ENCODE measurements around the gene CRYBG3.
"Not testable (repeated sequence)": the region's sequence is repeated elsewhere in the genome, so short reads cannot be mapped to it uniquely, and the experiment has no call there.

Gene CRYBG3

DNA sequence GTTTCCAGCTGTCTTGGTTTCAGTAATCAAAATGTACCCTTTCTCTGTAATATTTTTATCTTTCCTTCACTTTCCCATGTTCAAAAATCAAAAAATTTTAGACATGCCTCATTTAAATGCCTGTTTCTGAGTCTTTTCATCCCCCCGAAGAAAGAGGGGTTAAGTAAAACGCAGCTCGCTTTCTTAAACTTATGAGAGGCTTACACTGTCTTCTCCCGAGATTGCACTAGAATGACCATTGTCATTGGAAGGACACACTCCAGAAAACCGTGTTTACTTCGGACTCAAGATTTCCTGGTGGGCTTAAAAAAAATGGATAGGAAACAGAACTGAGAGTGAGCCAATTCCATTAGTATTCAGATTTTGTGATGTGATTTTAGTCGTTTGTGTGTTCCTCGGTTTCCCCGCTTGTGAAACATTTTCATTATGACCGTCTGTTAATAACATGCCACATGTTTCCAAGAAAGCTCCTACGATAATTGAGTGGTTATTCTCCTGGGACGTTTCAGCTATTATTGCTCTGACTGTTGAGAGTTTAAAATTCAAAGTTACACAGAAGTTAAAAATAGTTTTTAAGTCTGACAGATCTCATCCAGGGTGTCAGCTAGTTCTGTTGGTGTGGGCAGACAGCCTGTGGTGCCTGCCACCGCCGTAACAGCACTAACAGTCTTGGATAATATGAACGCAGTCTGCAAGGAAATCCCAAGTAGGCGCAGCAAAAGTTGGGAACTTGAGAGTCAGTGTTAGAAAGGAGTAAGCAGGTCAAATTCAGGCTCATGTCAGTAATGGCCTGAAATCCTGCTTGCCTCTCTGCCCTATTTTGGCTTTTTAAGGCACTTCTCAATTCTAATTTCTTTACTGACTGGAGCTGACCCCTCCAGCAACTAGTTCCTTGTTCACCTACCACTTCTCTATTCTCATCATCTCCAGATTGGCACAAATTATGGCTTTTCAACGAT, 1.5 kb downstream of the CRYBG3 start:
- H3K27ac Mint-ChIP-seq: peak overlapping the region; percentile 83
- ATAC-seq (replicated peaks): no peak
- no peak for DNase-seq
- H3K4me3 Mint-ChIP-seq: peak overlapping the region; percentile 90 to 98
- H3K9me3 Mint-ChIP-seq: no peaks in the 10 kb centered on the region
- peaks cover 11 to 24% of the 10 kb centered on the region in 2 donors for H3K4me1 Mint-ChIP-seq
- H3K27me3 Mint-ChIP-seq: peaks cover 2 to 26% of the 10 kb centered on the region in 2 donors
- H3K36me3 Mint-ChIP-seq: no peaks in the 10 kb centered on the region

GRCh38 chr3:97825101-97825500, 3.3 kb downstream of the CRYBG3 start:
- H3K4me3 Mint-ChIP-seq: no peak overlapping the region
- H3K27ac Mint-ChIP-seq: no peak overlapping the region
- H3K4me1 Mint-ChIP-seq: peaks cover 11 to 24% of the 10 kb centered on the region in 2 donors
- no peak for DNase-seq
- H3K9me3 Mint-ChIP-seq: no peaks in the 10 kb centered on the region
- no peaks in the 10 kb centered on the region for H3K36me3 Mint-ChIP-seq
- peaks cover 0 to 26% of the 10 kb centered on the region in 2 donors for H3K27me3 Mint-ChIP-seq
- no peak for ATAC-seq (replicated peaks)

DNA sequence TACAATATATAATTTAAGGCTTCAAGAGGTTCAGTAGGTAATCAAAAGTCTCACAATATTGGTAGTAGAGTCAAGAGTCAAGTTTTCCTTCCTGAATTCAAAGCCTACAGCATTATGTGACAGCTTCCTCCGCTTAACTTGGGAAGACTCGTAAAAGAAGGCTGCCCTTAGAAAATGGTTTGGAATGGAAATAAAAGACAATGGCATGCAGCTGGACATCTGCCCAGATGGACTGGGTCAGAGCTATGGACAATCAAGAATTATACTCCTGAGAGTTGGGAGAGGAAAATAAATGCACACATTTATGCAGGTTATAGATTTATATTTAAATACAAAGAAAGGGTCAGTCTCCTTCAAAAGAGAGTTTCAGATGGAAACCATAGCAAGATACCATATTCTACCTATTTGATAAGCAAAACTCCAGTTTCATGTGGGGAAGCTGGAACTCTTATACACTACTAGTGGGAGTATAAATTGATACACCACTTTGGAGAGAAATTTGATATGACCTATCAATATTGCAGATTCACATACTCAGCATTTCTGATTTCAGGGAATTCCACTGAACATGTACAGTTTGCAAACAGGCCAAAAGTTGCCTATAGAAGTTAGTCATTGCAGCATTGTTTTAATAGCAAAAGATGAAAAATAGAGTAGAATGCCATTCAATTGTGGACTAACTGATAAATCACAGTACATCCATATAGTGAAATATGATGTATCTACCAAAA, 6.1 kb downstream of the CRYBG3 start:
- H3K27me3 Mint-ChIP-seq: peaks cover 0 to 15% of the 10 kb centered on the region in 2 donors
- H3K27ac Mint-ChIP-seq: no peak overlapping the region
- H3K36me3 Mint-ChIP-seq: peaks cover 0 to 6% of the 10 kb centered on the region in 2 donors
- H3K9me3 Mint-ChIP-seq: peaks cover 3 to 4% of the 10 kb centered on the region in 2 donors
- peaks cover 4 to 11% of the 10 kb centered on the region in 2 donors for H3K4me1 Mint-ChIP-seq
- ATAC-seq (replicated peaks) (no peak), DNase-seq (no peak)
- no peak overlapping the region for H3K4me3 Mint-ChIP-seq

DNA sequence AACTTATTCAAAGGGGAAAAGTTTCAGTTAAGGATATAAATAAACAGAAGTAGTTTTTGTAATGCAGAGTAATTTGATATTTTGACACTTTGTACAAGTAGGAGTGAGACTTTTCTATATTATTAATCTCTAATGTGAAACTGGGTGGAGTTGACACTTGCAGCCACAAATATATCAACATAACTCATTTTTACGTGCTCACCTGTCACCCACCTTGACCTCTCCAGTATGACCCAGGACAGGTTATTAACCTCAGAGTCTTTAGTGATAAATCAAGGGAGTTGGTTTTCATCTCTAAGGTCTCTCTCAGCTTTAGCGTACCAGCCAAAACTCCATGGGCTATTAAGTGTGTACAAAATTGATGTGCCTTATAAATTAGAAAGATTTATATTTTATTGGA, 7.4 kb downstream of the CRYBG3 start:
- H3K9me3 Mint-ChIP-seq: peaks cover 4% of the 10 kb centered on the region in 2 donors
- ATAC-seq (replicated peaks): no peak

GRCh38 chr3:97830638-97831037, 8.8 kb downstream of the CRYBG3 start:
- Mint-ChIP-seq H3K27ac (no peak overlapping the region), H3K9me3 (peaks cover 4% of the 10 kb centered on the region in 2 donors), H3K4me3 (no peak overlapping the region), H3K36me3 (peaks cover 0 to 6% of the 10 kb centered on the region in 2 donors), H3K4me1 (no peaks in the 10 kb centered on the region), H3K27me3 (peaks cover 0 to under 1% of the 10 kb centered on the region in 2 donors)
- DNase-seq (no peak), ATAC-seq (replicated peaks) (no peak)

More for the DNA sequence above, 7.4 kb downstream of the CRYBG3 start:
- peaks cover 0 to 10% of the 10 kb centered on the region in 2 donors for H3K27me3 Mint-ChIP-seq
- DNase-seq: no peak
- no peaks in the 10 kb centered on the region for H3K4me1 Mint-ChIP-seq
- H3K4me3 Mint-ChIP-seq: no peak overlapping the region
- no peak overlapping the region for H3K27ac Mint-ChIP-seq
- peaks cover 0 to 6% of the 10 kb centered on the region in 2 donors for H3K36me3 Mint-ChIP-seq

DNA sequence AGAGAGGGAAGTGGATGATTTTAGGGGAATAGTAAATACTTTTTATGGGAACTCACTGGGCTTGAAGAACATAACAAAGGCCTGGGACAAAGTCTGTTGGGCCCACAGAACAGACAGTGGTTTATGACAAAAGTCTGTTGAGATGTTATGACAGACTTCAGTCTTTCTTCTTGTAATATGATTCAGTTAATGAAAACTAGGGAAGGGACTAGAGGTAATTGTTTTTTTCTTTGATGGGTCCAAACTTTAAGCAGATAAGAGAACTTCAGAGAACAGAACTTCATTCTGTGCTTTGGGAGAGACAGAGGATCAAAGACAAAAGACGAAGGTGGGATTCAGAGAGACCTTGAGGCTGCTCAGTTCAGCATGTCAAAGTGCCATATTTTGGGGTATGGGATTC, 9.3 kb downstream of the CRYBG3 start:
- no peak for DNase-seq
- H3K36me3 Mint-ChIP-seq: peaks cover 0 to 6% of the 10 kb centered on the region in 2 donors
- H3K9me3 Mint-ChIP-seq: peaks cover 4% of the 10 kb centered on the region in 2 donors
- H3K27me3 Mint-ChIP-seq: no peaks in the 10 kb centered on the region
- H3K4me1 Mint-ChIP-seq: no peaks in the 10 kb centered on the region
- no peak for ATAC-seq (replicated peaks)
- no peak overlapping the region for H3K4me3 Mint-ChIP-seq
- no peak overlapping the region for H3K27ac Mint-ChIP-seq

- not testable (repeated sequence) for H3K27me3 Mint-ChIP-seq; H3K36me3 Mint-ChIP-seq; ATAC-seq (replicated peaks); H3K9me3 Mint-ChIP-seq; H3K4me1 Mint-ChIP-seq; DNase-seq; H3K4me3 Mint-ChIP-seq; H3K27ac Mint-ChIP-seq
Observed at GRCh38 chr3:97833184-97833583, 11.4 kb downstream of the CRYBG3 start.

GRCh38 chr3:97835761-97836160, 13.9 kb downstream of the CRYBG3 start:
- H3K9me3 Mint-ChIP-seq: peaks cover 4% of the 10 kb centered on the region in 2 donors
- no peaks in the 10 kb centered on the region for H3K4me1 Mint-ChIP-seq
- no peak overlapping the region for H3K27ac Mint-ChIP-seq

GRCh38 chr3:97838393-97838792, 16.6 kb downstream of the CRYBG3 start:
- Mint-ChIP-seq H3K4me1 (no peaks in the 10 kb centered on the region), H3K9me3 (no peaks in the 10 kb centered on the region), H3K36me3 (no peaks in the 10 kb centered on the region), H3K27me3 (no peaks in the 10 kb centered on the region), H3K4me3 (no peak overlapping the region), H3K27ac (no peak overlapping the region)
- no peak for DNase-seq
- no peak for ATAC-seq (replicated peaks)

More at GRCh38 chr3:97835761-97836160, 13.9 kb downstream of the CRYBG3 start:
- Mint-ChIP-seq H3K36me3 (peaks cover 0 to 6% of the 10 kb centered on the region in 2 donors), H3K27me3 (no peaks in the 10 kb centered on the region), H3K4me3 (no peak overlapping the region)
- ATAC-seq (replicated peaks) (no peak), DNase-seq (no peak)

DNA sequence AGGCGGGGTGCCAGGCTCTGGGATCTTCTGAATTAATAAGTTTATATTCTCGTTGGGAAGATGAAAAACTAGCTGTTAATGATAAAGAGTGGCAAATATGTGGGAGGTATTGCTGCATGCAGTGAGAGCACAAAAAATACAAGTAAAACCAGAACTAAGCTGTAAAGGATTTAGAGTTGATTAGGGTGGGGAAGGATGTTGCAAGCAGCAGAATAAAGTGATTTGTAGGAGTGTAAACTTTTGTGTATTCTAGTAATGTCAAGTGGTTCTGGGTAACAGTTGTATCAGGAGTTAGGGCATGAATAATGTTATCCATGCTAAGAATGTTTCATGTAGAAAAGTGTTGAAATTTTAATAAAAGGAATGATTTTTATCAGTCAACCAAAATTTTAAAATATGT, 18.1 kb downstream of the CRYBG3 start:
- Mint-ChIP-seq H3K9me3 (no peaks in the 10 kb centered on the region), H3K36me3 (no peaks in the 10 kb centered on the region), H3K4me1 (no peaks in the 10 kb centered on the region), H3K27me3 (no peaks in the 10 kb centered on the region), H3K27ac (no peak overlapping the region), H3K4me3 (no peak overlapping the region)
- ATAC-seq (replicated peaks) (no peak), DNase-seq (no peak)

DNA sequence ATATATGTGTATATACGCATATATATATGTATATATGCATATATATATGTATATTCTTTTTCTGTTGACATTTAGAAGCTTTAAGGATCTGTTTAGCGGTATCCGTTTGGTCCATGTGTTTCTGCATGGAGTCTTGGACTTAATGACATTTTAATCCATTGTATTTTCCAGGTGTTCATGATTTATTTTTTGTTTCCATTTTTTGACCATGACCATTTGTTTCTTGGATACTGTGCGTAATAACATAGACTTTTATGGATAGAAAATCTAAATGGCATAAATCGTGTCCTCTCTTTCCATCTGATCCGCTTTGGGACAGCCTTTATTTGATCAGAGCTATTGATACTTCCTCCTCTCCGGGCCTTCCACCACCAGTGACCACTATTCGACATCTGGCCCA, 19.5 kb downstream of the CRYBG3 start:
- DNase-seq (no peak), ATAC-seq (replicated peaks) (no peak)
- Mint-ChIP-seq H3K36me3 (no peaks in the 10 kb centered on the region), H3K9me3 (no peaks in the 10 kb centered on the region), H3K27me3 (no peaks in the 10 kb centered on the region), H3K27ac (no peak overlapping the region), H3K4me3 (no peak overlapping the region), H3K4me1 (no peaks in the 10 kb centered on the region)

DNA sequence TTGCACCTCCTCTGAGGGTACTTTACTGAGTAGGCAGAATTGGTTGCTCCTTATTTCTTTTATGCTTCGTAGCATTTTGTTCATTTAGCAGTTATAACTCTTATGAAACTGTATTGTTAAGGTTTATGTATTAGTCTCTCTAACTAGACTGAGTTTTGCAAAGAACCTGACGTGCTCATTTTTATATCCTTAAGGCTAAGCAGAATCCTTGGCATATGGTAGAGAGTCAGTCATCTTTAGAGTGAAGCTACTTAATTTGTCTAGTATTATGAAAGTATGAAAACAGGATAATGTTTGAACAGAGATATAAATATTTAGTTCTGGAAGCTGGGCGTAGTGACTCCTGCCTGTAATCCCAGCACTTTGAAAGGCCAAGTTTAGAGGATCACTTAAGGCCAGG, 20.1 kb downstream of the CRYBG3 start:
- no peak for ATAC-seq (replicated peaks)
- Mint-ChIP-seq H3K9me3 (no peaks in the 10 kb centered on the region), H3K27me3 (no peaks in the 10 kb centered on the region), H3K4me3 (no peak overlapping the region), H3K4me1 (no peaks in the 10 kb centered on the region), H3K27ac (no peak overlapping the region), H3K36me3 (no peaks in the 10 kb centered on the region)
- DNase-seq: no peak

GRCh38 chr3:97848779-97849178, 27.0 kb downstream of the CRYBG3 start:
- no peaks in the 10 kb centered on the region for H3K27me3 Mint-ChIP-seq
- no peaks in the 10 kb centered on the region for H3K36me3 Mint-ChIP-seq
- no peak overlapping the region for H3K4me3 Mint-ChIP-seq
- DNase-seq (no peak), ATAC-seq (replicated peaks) (no peak)
- H3K9me3 Mint-ChIP-seq: peaks cover 2% of the 10 kb centered on the region in 2 donors
- H3K4me1 Mint-ChIP-seq: no peaks in the 10 kb centered on the region
- H3K27ac Mint-ChIP-seq: no peak overlapping the region

GRCh38 chr3:97857401-97857800, 35.6 kb downstream of the CRYBG3 start:
- Mint-ChIP-seq H3K36me3 (no peaks in the 10 kb centered on the region), H3K9me3 (peaks cover 7 to 8% of the 10 kb centered on the region in 2 donors), H3K27ac (no peak overlapping the region), H3K4me3 (no peak overlapping the region), H3K27me3 (no peaks in the 10 kb centered on the region), H3K4me1 (no peaks in the 10 kb centered on the region)
- ATAC-seq (replicated peaks) (no peak), DNase-seq (no peak)
